ENCODE data around the gene IGF1R.

Gene IGF1R

GRCh38 chr15:98901434-98902072, 253.2 kb downstream of the IGF1R start:
- peaks cover 11% of the 10 kb centered on the region for H3K36me3 ChIP-seq (ENCODE audit: insufficient read depth, low read length)
- peaks cover 59% of the 10 kb centered on the region for H3K4me1 ChIP-seq (ENCODE audit: insufficient read depth, low read length)

GRCh38 chr15:98902931-98903330, 254.6 kb downstream of the IGF1R start:
- Histone ChIP-seq H3K9me3 (ENCODE audit: low read length) (no peaks in the 10 kb centered on the region), H3K4me3 (ENCODE audit: low read length) (no peak overlapping the region), H3K27me3 (ENCODE audit: insufficient read depth, low read length) (no peaks in the 10 kb centered on the region), H3K4me1 (ENCODE audit: insufficient read depth, low read length) (peaks cover 45% of the 10 kb centered on the region), H3K36me3 (ENCODE audit: insufficient read depth, low read length) (peaks cover 14% of the 10 kb centered on the region), H2AFZ (ENCODE audit: low read depth, low read length) (no peak overlapping the region)

More at GRCh38 chr15:98901434-98902072, 253.2 kb downstream of the IGF1R start:
- H3K4me3 ChIP-seq (ENCODE audit: low read length), result no peak overlapping the region
- H2AFZ ChIP-seq (ENCODE audit: low read depth, low read length), result no peak overlapping the region
- no peaks in the 10 kb centered on the region for H3K27me3 ChIP-seq (ENCODE audit: insufficient read depth, low read length)
- no peaks in the 10 kb centered on the region for H3K9me3 ChIP-seq (ENCODE audit: low read length)

- no peaks in the 10 kb centered on the region for H3K9me3 ChIP-seq (ENCODE audit: low read length)
- H3K4me3 ChIP-seq (ENCODE audit: low read length), result no peak overlapping the region
- H3K4me1 ChIP-seq (ENCODE audit: insufficient read depth, low read length), result peaks cover 40% of the 10 kb centered on the region
- no peak overlapping the region for H2AFZ ChIP-seq (ENCODE audit: low read depth, low read length)
- peaks cover 15% of the 10 kb centered on the region for H3K36me3 ChIP-seq (ENCODE audit: insufficient read depth, low read length)
- no peaks in the 10 kb centered on the region for H3K27me3 ChIP-seq (ENCODE audit: insufficient read depth, low read length)
Measured at GRCh38 chr15:98903377-98904018, 255.2 kb downstream of the IGF1R start.

GRCh38 chr15:98904544-98904943, 256.2 kb downstream of the IGF1R start:
- Histone ChIP-seq H3K4me1 (ENCODE audit: insufficient read depth, low read length) (peaks cover 34% of the 10 kb centered on the region), H3K4me3 (ENCODE audit: low read length) (no peak overlapping the region), H3K36me3 (ENCODE audit: insufficient read depth, low read length) (peaks cover 20% of the 10 kb centered on the region), H2AFZ (ENCODE audit: low read depth, low read length) (no peak overlapping the region), H3K9me3 (ENCODE audit: low read length) (no peaks in the 10 kb centered on the region), H3K27me3 (ENCODE audit: insufficient read depth, low read length) (no peaks in the 10 kb centered on the region)

GRCh38 chr15:98905963-98906711, 257.8 kb downstream of the IGF1R start:
- Histone ChIP-seq H3K36me3 (ENCODE audit: insufficient read depth, low read length) (peaks cover 32% of the 10 kb centered on the region), H3K27me3 (ENCODE audit: insufficient read depth, low read length) (no peaks in the 10 kb centered on the region), H3K4me3 (ENCODE audit: low read length) (no peak overlapping the region)

GRCh38 chr15:98906712-98907083, 258.4 kb downstream of the IGF1R start:
- Histone ChIP-seq H3K27me3 (ENCODE audit: insufficient read depth, low read length) (no peaks in the 10 kb centered on the region), H3K4me1 (ENCODE audit: insufficient read depth, low read length) (peaks cover 19% of the 10 kb centered on the region), H3K9me3 (ENCODE audit: low read length) (no peaks in the 10 kb centered on the region), H3K36me3 (ENCODE audit: insufficient read depth, low read length) (peaks cover 38% of the 10 kb centered on the region), H2AFZ (ENCODE audit: low read depth, low read length) (no peak overlapping the region), H3K4me3 (ENCODE audit: low read length) (no peak overlapping the region)

More at GRCh38 chr15:98905963-98906711, 257.8 kb downstream of the IGF1R start:
- Histone ChIP-seq H2AFZ (ENCODE audit: low read depth, low read length) (no peak overlapping the region), H3K4me1 (ENCODE audit: insufficient read depth, low read length) (peaks cover 19% of the 10 kb centered on the region), H3K9me3 (ENCODE audit: low read length) (no peaks in the 10 kb centered on the region)

GRCh38 chr15:98907927-98908471, 259.7 kb downstream of the IGF1R start:
- Histone ChIP-seq H2AFZ (ENCODE audit: low read depth, low read length) (no peak overlapping the region), H3K27me3 (ENCODE audit: insufficient read depth, low read length) (no peaks in the 10 kb centered on the region), H3K4me1 (ENCODE audit: insufficient read depth, low read length) (peaks cover 17% of the 10 kb centered on the region), H3K9me3 (ENCODE audit: low read length) (peaks cover 1% of the 10 kb centered on the region), H3K4me3 (ENCODE audit: low read length) (no peak overlapping the region), H3K36me3 (ENCODE audit: insufficient read depth, low read length) (peaks cover 51% of the 10 kb centered on the region)

- no peak overlapping the region for H2AFZ ChIP-seq (ENCODE audit: low read depth, low read length)
- no peak overlapping the region for H3K4me3 ChIP-seq (ENCODE audit: low read length)
- H3K36me3 ChIP-seq (ENCODE audit: insufficient read depth, low read length), result peaks cover 72% of the 10 kb centered on the region
- peaks cover 3% of the 10 kb centered on the region for H3K9me3 ChIP-seq (ENCODE audit: low read length)
- H3K27me3 ChIP-seq (ENCODE audit: insufficient read depth, low read length), result no peaks in the 10 kb centered on the region
- no peaks in the 10 kb centered on the region for H3K4me1 ChIP-seq (ENCODE audit: insufficient read depth, low read length)
Measured at GRCh38 chr15:98909968-98910885, 261.9 kb downstream of the IGF1R start.

- no peak overlapping the region for H3K4me3 ChIP-seq (ENCODE audit: low read length)
- H3K4me1 ChIP-seq (ENCODE audit: insufficient read depth, low read length), result no peaks in the 10 kb centered on the region
- H3K27me3 ChIP-seq (ENCODE audit: insufficient read depth, low read length), result no peaks in the 10 kb centered on the region
- H3K9me3 ChIP-seq (ENCODE audit: low read length), result peaks cover 3% of the 10 kb centered on the region
- peaks cover 91% of the 10 kb centered on the region for H3K36me3 ChIP-seq (ENCODE audit: insufficient read depth, low read length)
- H2AFZ ChIP-seq (ENCODE audit: low read depth, low read length), result no peak overlapping the region
Measured at GRCh38 chr15:98914626-98915025, 266.3 kb downstream of the IGF1R start.

- no peaks in the 10 kb centered on the region for H3K4me1 ChIP-seq (ENCODE audit: insufficient read depth, low read length)
- peaks cover 89% of the 10 kb centered on the region for H3K36me3 ChIP-seq (ENCODE audit: insufficient read depth, low read length)
- peaks cover 3% of the 10 kb centered on the region for H3K9me3 ChIP-seq (ENCODE audit: low read length)
- no peak overlapping the region for H2AFZ ChIP-seq (ENCODE audit: low read depth, low read length)
- H3K4me3 ChIP-seq (ENCODE audit: low read length), result no peak overlapping the region
- no peaks in the 10 kb centered on the region for H3K27me3 ChIP-seq (ENCODE audit: insufficient read depth, low read length)
Measured at GRCh38 chr15:98916826-98917225, 268.5 kb downstream of the IGF1R start.

GRCh38 chr15:98917417-98917816, 269.1 kb downstream of the IGF1R start:
- H3K9me3 ChIP-seq (ENCODE audit: low read length), result peaks cover 3% of the 10 kb centered on the region
- no peak overlapping the region for H3K4me3 ChIP-seq (ENCODE audit: low read length)
- H3K36me3 ChIP-seq (ENCODE audit: insufficient read depth, low read length), result peaks cover 89% of the 10 kb centered on the region
- H2AFZ ChIP-seq (ENCODE audit: low read depth, low read length), result no peak overlapping the region
- no peaks in the 10 kb centered on the region for H3K27me3 ChIP-seq (ENCODE audit: insufficient read depth, low read length)
- no peaks in the 10 kb centered on the region for H3K4me1 ChIP-seq (ENCODE audit: insufficient read depth, low read length)

- no peaks in the 10 kb centered on the region for H3K27me3 ChIP-seq (ENCODE audit: insufficient read depth, low read length)
- H3K4me3 ChIP-seq (ENCODE audit: low read length), result no peak overlapping the region
- peaks cover 89% of the 10 kb centered on the region for H3K36me3 ChIP-seq (ENCODE audit: insufficient read depth, low read length)
- H3K9me3 ChIP-seq (ENCODE audit: low read length), result no peaks in the 10 kb centered on the region
- no peaks in the 10 kb centered on the region for H3K4me1 ChIP-seq (ENCODE audit: insufficient read depth, low read length)
- no peak overlapping the region for H2AFZ ChIP-seq (ENCODE audit: low read depth, low read length)
Measured at GRCh38 chr15:98920091-98920880, 271.9 kb downstream of the IGF1R start.
